NCI-H774 (cell line): Measurements from ENCODE around the gene MSMO1.
"Not testable (repeated sequence)": the region's sequence is repeated elsewhere in the genome, so short reads cannot be mapped to it uniquely, and the experiment has no call there.

Experiments used
- DNase-seq: peaks from one replicate; lab custom pipeline; 2025; lab: John Stamatoyannopoulos, UW

Gene MSMO1

GRCh38 chr4:165327211-165328100 lies at the start of gene MSMO1:
Gene MSMO1 (plus strand): TSS chr4:165327669. CDS start chr4:165333371, 5,702 bp downstream.
- DNase-seq = peak; percentile 94

GRCh38 chr4:165279531-165279930 lies 47.9 kb upstream of the MSMO1 start:
- not testable (repeated sequence) for DNase-seq

- DNase-seq = not testable (repeated sequence)
These were observed 42.8 kb upstream of the MSMO1 start for GRCh38 chr4:165284697-165285096.

- not testable (repeated sequence) for DNase-seq
These were observed 40.7 kb upstream of the MSMO1 start for GRCh38 chr4:165286619-165287340.

- DNase-seq = no peak
These were observed 39.2 kb upstream of the MSMO1 start for GRCh38 chr4:165288226-165288625.

GRCh38 chr4:165288639-165289422 lies 38.6 kb upstream of the MSMO1 start:
- DNase-seq = no peak

GRCh38 chr4:165289423-165289785 lies 38.1 kb upstream of the MSMO1 start:
- no peak for DNase-seq

GRCh38 chr4:165293061-165293460 lies 34.4 kb upstream of the MSMO1 start:
- DNase-seq = no peak

GRCh38 chr4:165293927-165294649 lies 33.4 kb upstream of the MSMO1 start:
- no peak for DNase-seq

GRCh38 chr4:165294907-165295306 lies 32.6 kb upstream of the MSMO1 start:
- DNase-seq = no peak

- DNase-seq = no peak
These were observed 29.8 kb upstream of the MSMO1 start for GRCh38 chr4:165297626-165298025.

GRCh38 chr4:165299399-165300060 lies 27.9 kb upstream of the MSMO1 start:
- no peak for DNase-seq

GRCh38 chr4:165301833-165302232 lies 25.6 kb upstream of the MSMO1 start:
- DNase-seq = no peak

- DNase-seq = no peak
These were observed 24.8 kb upstream of the MSMO1 start for GRCh38 chr4:165302658-165303057.

- DNase-seq = no peak
These were observed 19.3 kb upstream of the MSMO1 start for GRCh38 chr4:165308166-165308565.

- no peak for DNase-seq
These were observed 18.9 kb upstream of the MSMO1 start for GRCh38 chr4:165308606-165309005.

GRCh38 chr4:165309456-165309855 lies 18.0 kb upstream of the MSMO1 start:
- no peak for DNase-seq

GRCh38 chr4:165312506-165312905 lies 15.0 kb upstream of the MSMO1 start:
- no peak for DNase-seq

- no peak for DNase-seq
These were observed 8.4 kb upstream of the MSMO1 start for GRCh38 chr4:165319030-165319429.

- no peak for DNase-seq
These were observed 8.0 kb upstream of the MSMO1 start for GRCh38 chr4:165319509-165319908.

GRCh38 chr4:165324236-165324917 lies 3.1 kb upstream of the MSMO1 start:
- no peak for DNase-seq
